GM19043 (cell line): Measurements from ENCODE around the gene NBEA.
"Not testable (repeated sequence)": the region's sequence is repeated elsewhere in the genome, so short reads cannot be mapped to it uniquely, and the experiment has no call there.

Source experiments
- ATAC-seq: cut with Tn5 transposase; IDR thresholded peaks from one replicate; pipeline ENCODE4 v1.9.1; 2021; ENCODE audit warnings: low read depth; ENCODE audit not compliant: unreplicated experiment

NBEA gene

GRCh38 chr13:35365883-35366282 is 423.8 kb downstream of the NBEA start:
- ATAC-seq = no peak

DNA sequence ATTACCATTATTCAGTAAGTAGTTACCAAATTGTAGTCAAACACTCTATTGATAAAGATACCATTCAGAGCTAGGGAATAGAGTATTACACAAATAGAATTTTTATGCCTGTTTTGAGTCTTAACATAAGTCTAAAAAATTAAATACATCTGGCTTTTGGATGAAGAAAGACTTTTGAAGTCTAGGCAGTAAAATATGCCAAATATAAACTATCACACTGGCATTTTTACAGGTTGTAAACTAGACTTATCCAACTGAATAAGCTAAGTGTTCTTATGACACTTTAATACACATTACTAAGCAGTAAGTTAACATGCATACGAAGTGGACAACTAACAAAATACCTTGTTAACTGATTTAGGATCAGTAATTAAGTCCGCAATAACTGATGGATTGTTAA is 425.5 kb downstream of the NBEA start:
- ATAC-seq = no peak

DNA sequence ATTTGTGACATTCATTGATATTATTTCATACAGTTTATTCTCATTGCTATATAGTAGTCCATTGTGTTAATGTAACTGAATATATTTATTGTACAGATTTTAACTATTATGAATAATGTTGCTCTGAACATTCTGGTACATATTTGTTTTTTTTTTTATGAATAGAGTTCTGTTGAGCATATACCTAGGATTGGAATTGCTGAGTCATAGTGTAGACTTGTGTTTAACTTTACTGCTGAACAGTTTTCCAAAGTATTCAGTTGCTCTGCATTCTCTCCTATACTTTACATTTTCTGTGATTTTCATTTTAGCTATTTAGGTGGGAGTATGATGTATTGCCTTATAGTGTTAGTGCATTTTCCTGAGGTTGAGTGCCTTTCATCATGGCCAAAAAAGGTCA is 436.9 kb downstream of the NBEA start:
- no peak for ATAC-seq

DNA sequence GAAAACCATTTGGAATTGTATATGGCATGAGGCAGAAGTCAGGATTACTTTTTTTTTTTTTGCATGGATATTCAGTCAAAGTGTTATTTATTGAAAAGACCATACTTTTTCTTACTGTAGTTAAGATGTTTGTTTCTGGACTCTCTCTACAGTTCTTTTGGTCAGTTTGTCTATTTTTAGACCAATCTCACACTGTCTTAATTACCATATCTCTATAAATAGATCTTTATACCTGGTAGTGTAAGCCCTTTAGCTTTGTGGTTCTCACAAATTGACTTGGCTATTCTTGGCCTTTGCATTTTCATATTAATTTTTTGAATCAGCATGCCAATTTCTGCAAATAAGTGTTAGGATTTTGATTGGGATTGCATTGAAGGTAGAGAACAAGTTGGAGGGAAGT is 437.6 kb downstream of the NBEA start:
- ATAC-seq = no peak

DNA sequence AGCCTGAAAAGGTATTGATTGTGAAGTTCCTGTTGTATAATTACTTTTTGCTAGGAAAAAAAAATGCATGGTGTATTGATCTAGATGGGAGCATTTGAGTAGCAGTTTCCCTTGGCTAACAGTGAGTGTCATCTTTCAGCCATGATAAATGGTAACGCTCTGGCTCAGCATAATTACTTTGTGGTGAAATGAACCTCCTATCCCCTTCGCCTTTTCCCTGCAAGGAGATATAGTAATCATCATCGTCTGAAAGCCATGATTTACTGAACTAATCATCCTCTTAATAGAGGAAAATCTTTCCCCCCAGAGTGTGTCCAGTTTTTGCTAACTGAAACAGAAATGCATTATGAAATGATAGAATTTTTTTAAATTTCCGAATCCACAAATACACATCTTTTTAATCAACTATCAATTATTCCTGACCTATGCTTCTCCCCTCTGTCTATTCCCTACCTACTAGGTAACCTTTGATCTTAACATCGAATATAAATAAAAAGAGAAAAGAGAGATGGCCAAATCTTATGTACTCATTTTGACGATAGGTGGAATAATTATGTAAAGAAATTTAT is 445.7 kb downstream of the NBEA start:
- no peak for ATAC-seq

DNA sequence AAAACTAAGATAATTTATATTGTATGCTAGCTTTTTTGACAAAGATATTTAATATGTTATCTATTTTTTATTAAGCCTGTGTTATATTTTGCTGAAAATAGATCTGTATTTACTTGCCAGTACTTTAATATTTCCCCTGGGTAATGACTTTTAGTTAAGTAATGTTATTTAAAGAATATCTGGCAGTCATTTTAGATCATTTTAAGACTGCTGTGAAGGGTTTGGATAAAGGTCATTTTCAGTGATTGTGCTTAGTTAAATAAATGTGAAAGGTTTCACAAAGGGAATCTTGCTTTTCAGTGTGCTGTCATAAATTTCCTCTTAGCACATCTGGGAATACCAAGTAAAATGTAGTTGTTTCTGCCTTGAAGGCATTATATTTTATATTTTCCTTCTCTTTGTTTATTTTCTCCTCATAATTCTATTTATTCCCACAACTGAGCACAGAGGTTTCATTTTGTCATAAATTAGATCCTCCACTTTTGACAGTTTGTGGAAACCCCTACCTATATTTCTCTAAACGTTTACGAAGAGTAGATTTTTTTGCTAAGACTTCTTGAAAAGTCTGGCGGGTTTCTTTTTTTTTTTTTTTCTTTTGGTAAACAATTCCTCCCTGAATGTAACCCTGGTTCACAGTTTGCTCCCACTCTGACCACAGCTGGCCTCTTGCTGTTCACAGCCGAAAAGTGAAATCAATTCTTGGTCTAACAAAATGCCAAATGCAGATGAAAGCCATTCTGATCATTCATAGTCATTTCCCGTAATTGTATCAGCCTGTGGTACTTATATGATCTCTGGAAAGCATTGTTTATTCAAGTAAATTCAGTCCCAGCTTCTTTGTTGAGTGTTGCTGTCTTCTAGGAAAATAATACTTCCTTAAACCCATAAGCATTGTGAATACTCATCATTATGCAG is 446.6 kb downstream of the NBEA start:
- no peak for ATAC-seq

DNA sequence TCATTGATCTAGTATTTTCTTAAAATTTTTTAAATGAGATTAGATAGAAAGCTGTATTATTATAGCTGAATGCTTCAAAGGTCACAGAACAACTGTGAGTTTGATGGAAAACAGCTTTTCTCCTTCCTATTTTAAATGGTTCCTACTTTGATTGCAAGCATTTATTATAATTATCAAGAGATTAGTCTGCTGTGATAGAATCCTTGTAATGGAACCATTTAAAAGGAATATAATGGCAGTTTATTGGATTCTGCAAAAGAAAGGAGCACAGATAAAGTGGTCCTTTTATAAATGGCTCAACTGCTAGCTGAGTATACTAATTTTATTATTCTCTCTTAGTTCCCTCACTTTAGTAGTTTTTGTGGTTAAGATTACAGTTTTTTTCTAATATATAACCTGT is 447.5 kb downstream of the NBEA start:
- no peak for ATAC-seq

- no peak for ATAC-seq
Measured at GRCh38 chr13:35392768-35393167, 450.7 kb downstream of the NBEA start.

GRCh38 chr13:35393886-35394285 is 451.8 kb downstream of the NBEA start:
- ATAC-seq = no peak

GRCh38 chr13:35408285-35408684 is 466.2 kb downstream of the NBEA start:
- not testable (repeated sequence) for ATAC-seq

- no peak for ATAC-seq
Measured at GRCh38 chr13:35411059-35411744, 469.1 kb downstream of the NBEA start.

- ATAC-seq = no peak
Measured at GRCh38 chr13:35448465-35448864, 506.4 kb downstream of the NBEA start.

DNA sequence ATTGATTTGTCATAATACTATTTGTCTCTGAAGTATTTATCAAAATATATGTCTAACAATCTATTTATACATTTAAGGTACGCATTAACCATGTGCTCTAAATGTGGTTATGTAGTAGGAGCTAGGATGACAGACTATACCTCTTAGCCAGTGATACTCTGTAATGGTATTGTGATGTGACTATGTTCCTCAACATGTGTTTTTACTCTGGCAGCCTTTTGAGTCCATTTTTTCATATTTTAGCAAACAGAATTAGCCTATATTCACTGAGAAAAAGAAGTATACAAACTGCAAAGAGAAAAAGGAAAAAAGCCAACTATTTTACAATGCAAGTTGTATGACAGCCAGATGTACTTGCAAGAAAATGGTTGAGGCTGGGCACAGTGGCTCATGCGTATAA is 507.8 kb downstream of the NBEA start:
- no peak for ATAC-seq

- ATAC-seq = no peak
Measured at GRCh38 chr13:35455022-35455421, 513.0 kb downstream of the NBEA start.

- ATAC-seq = no peak
Measured at GRCh38 chr13:35457258-35457657, 515.2 kb downstream of the NBEA start.

- ATAC-seq = no peak
Measured at GRCh38 chr13:35460061-35460460, 518.0 kb downstream of the NBEA start.

GRCh38 chr13:35465371-35465770 is 523.3 kb downstream of the NBEA start:
- ATAC-seq = no peak

- no peak for ATAC-seq
Measured at GRCh38 chr13:35468195-35468594, 526.1 kb downstream of the NBEA start.

- ATAC-seq = no peak
Measured at GRCh38 chr13:35469806-35470525, 527.9 kb downstream of the NBEA start.

DNA sequence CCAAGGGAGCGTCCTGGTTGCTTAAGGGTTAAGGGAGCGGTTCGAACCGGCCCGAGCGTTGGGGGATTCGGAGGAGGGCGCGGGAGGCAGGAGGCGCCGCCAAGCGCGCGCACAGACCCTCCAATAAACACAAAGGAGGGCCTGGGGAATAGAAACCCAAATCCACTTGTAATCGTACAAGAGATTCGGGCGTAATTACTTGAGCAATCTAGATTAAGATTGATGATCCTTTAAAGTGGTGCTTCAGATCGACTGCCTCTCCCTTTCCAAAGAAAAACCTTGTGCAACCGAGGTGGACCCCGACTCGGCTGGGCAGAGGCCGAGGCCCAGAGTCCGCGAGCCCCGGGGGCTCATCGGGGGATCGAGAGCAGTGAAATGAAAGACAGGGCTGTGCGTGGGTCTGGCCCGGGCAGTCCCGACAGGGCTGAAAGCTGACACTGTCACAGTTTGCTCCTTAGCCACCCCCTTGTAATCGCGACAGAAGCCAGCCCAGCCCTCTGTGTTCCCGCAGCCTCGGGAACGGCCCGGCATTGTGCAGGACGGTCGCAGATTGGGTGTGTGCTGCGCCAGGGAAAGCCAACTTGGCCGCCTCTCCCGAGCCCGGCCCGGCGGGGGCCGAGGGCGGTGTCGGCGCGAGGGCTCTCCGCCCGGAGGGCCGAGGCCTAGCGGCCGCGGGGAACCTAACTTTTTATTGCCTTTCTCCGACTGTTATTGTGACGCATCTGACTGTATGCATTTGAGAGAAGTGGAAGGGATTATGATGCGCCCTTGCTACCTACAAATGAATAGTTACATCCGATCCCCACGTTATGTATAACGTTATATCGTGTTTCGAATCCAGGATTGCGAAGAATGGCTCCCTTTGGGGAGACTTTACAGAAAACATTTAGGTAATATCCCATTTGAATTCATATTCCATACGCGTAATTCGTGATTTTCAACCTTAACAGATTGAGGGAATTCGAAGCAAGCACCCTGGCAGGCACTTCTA is 528.9 kb downstream of the NBEA start:
- ATAC-seq = no peak
